ENCODE results near the gene SETDB1. TPM values are rescaled to one million over a fixed set of nuclear protein-coding genes. Genes with fewer than 3 reads are reported as not detected.

The SETDB1 gene
- total and polyA plus RNA-seq, 2 of the 13 experiments (the other 11 are each of a cell fraction or from before 2014, with no cell fraction given), result 33.1 to 34.6 TPM

DNA sequence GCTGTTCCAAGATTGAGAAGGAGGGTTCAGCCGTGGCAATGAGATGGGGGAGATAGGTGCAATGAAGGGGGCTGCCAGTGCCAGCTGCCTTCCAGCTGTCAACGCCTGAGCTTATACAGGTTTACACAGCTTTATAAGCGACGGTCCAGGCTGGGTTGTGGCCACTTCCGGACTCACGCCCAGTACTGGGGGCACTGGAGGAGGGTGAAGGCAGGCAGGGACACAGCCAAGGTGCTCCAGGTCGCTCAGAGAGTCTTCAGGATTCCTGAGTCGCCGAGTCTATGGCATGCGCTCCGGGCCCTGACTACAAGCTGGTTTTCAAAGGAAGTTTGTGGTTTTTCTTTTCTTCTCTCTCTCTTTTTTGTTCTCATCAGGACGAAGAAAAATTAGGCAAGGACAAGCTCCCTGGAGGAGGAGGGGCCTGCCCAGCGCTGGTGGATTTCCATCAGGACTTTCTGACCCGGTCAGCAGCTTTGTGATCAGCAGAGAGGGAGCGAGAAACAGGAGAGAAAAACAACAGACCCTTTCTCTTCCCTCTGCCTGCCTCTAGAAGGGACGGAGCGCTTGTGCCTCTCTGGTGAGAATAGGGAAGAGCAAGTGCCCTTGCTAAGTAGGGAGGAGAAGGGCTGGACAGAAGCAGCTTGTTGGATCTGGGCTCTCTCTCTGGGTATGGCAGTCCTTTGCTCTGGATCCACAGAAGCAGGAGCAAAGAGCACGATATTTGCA, 80.3 kb downstream of the SETDB1 start, which contains the start of gene MINDY1 (continued):
- TF ChIP-seq, protein P1, sequence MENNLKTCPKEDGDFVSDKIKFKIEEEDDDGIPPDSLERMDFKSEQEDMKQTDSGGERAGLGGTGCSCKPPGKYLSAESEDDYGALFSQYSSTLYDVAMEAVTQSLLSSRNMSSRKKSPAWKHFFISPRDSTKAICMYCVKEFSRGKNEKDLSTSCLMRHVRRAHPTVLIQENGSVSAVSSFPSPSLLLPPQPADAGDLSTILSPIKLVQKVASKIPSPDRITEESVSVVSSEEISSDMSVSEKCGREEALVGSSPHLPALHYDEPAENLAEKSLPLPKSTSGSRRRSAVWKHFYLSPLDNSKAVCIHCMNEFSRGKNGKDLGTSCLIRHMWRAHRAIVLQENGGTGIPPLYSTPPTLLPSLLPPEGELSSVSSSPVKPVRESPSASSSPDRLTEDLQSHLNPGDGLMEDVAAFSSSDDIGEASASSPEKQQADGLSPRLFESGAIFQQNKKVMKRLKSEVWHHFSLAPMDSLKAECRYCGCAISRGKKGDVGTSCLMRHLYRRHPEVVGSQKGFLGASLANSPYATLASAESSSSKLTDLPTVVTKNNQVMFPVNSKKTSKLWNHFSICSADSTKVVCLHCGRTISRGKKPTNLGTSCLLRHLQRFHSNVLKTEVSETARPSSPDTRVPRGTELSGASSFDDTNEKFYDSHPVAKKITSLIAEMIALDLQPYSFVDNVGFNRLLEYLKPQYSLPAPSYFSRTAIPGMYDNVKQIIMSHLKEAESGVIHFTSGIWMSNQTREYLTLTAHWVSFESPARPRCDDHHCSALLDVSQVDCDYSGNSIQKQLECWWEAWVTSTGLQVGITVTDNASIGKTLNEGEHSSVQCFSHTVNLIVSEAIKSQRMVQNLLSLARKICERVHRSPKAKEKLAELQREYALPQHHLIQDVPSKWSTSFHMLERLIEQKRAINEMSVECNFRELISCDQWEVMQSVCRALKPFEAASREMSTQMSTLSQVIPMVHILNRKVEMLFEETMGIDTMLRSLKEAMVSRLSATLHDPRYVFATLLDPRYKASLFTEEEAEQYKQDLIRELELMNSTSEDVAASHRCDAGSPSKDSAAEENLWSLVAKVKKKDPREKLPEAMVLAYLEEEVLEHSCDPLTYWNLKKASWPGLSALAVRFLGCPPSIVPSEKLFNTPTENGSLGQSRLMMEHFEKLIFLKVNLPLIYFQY (CRISPR knock-in tag; IDR thresholded peaks at IDR 0.05; ENCODE audit: borderline replicate concordance), result 0 out of 2 replicates have a peak, but pooled peaks have one; percentile 56
- TF ChIP-seq PHF8 (CRISPR knock-in tag; IDR thresholded peaks at IDR 0.05), result peak; percentile 50; the same call in 1 of the 2 replicates
- no peak for TF ChIP-seq ZMYM2 (CRISPR knock-in tag; IDR thresholded peaks at IDR 0.05)
- TF ChIP-seq GABPB1 (CRISPR knock-in tag; IDR thresholded peaks at IDR 0.05), result peak; percentile 65
- TF ChIP-seq ZKSCAN8 (CRISPR knock-in tag; IDR thresholded peaks at IDR 0.05; ENCODE audit: borderline replicate concordance), result peak; percentile 52; the same call in 1 of the 2 replicates
- TF ChIP-seq KDM2A (CRISPR knock-in tag; IDR thresholded peaks at IDR 0.05; ENCODE audit: borderline replicate concordance, low read depth), result peak; percentile 41; the same call in 1 of the 2 replicates
- TF ChIP-seq ZSCAN29 (CRISPR knock-in tag; conservative IDR thresholded peaks at IDR 0.05), result no peak
- 0 out of 2 replicates have a peak, but pooled peaks have one; percentile 48 for TF ChIP-seq ZBTB38 (CRISPR knock-in tag; IDR thresholded peaks at IDR 0.05)
- no peak for TF ChIP-seq TEAD2 (CRISPR knock-in tag; IDR thresholded peaks at IDR 0.05)
- 0 out of 2 replicates have a peak, but pooled peaks have one; percentile 47 for TF ChIP-seq SMAD3 (CRISPR knock-in tag; IDR thresholded peaks at IDR 0.05)
- no peak for TF ChIP-seq NFKB2 (CRISPR knock-in tag; IDR thresholded peaks at IDR 0.05; ENCODE audit: borderline replicate concordance)
- TF ChIP-seq, protein P2, sequence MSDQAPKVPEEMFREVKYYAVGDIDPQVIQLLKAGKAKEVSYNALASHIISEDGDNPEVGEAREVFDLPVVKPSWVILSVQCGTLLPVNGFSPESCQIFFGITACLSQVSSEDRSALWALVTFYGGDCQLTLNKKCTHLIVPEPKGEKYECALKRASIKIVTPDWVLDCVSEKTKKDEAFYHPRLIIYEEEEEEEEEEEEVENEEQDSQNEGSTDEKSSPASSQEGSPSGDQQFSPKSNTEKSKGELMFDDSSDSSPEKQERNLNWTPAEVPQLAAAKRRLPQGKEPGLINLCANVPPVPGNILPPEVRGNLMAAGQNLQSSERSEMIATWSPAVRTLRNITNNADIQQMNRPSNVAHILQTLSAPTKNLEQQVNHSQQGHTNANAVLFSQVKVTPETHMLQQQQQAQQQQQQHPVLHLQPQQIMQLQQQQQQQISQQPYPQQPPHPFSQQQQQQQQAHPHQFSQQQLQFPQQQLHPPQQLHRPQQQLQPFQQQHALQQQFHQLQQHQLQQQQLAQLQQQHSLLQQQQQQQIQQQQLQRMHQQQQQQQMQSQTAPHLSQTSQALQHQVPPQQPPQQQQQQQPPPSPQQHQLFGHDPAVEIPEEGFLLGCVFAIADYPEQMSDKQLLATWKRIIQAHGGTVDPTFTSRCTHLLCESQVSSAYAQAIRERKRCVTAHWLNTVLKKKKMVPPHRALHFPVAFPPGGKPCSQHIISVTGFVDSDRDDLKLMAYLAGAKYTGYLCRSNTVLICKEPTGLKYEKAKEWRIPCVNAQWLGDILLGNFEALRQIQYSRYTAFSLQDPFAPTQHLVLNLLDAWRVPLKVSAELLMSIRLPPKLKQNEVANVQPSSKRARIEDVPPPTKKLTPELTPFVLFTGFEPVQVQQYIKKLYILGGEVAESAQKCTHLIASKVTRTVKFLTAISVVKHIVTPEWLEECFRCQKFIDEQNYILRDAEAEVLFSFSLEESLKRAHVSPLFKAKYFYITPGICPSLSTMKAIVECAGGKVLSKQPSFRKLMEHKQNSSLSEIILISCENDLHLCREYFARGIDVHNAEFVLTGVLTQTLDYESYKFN (CRISPR knock-in tag; conservative IDR thresholded peaks at IDR 0.05), result peak; percentile 34; the same call in 1 of the 2 replicates
- no peak for TF ChIP-seq SATB2 (CRISPR knock-in tag; IDR thresholded peaks at IDR 0.05)
- no peak for TF ChIP-seq POLR2AphosphoS2 (IDR thresholded peaks at IDR 0.05; ENCODE audit: low read depth, low read length)
- TF ChIP-seq ZNF879 (CRISPR knock-in tag; IDR thresholded peaks at IDR 0.05), result no peak
- TF ChIP-seq ZNF589 (CRISPR knock-in tag; conservative IDR thresholded peaks at IDR 0.05), result no peak
- no peak for TF ChIP-seq SPEN (CRISPR knock-in tag; IDR thresholded peaks at IDR 0.05; ENCODE audit: low read depth)
- peak; percentile 25; the same call in 1 of the 2 replicates for TF ChIP-seq MIER3 (CRISPR knock-in tag; IDR thresholded peaks at IDR 0.05; ENCODE audit: borderline replicate concordance)
- TF ChIP-seq ETV5 (CRISPR knock-in tag; IDR thresholded peaks at IDR 0.05; ENCODE audit: borderline replicate concordance), result peak; percentile 46; the same call in 1 of the 2 replicates
- TF ChIP-seq SRY (CRISPR knock-in tag; IDR thresholded peaks at IDR 0.05), result no peak
- TF ChIP-seq ZNF317 (CRISPR knock-in tag; IDR thresholded peaks at IDR 0.05), result peak; percentile 92
- TF ChIP-seq CBX1 (IDR thresholded peaks at IDR 0.05; ENCODE audit: low read depth), result no peak
- peak; percentile 47 for TF ChIP-seq ZFX (CRISPR knock-in tag; IDR thresholded peaks at IDR 0.05; ENCODE audit: low read depth)
- peak; percentile 64; the same call in 1 of the 2 replicates for TF ChIP-seq SIN3A (IDR thresholded peaks at IDR 0.05; ENCODE audit: borderline replicate concordance, low read depth, low read length)
